Keratinocyte (primary cell): ENCODE data around the gene KCNK17. TPM values are rescaled to one million over a fixed set of nuclear protein-coding genes. Genes with fewer than 3 reads are reported as not detected.

ENCODE experiments used
- DNase-seq: peaks from one replicate; pipeline ENCODE4 v3.0.0-alpha.2; 2011; ENCODE audit warnings: low read depth, missing footprints, low spot score
- FAIRE-seq: peaks from 2 replicates; lab custom pipeline; 2011; peaks lifted over from hg19 to GRCh38; lab: Jason Lieb, UNC
- H2AFZ ChIP-seq: 2 replicates; pipeline ENCODE4 v1.6.0; 2012; ENCODE audit warnings: low read length, control low read depth, inconsistent platforms; ENCODE audit not compliant: control insufficient read depth
- H3K27ac ChIP-seq: 2 replicates; pipeline ENCODE4 v1.5.1; 2011; ENCODE audit warnings: low read length; ENCODE audit not compliant: control insufficient read depth, insufficient read depth
- H3K27me3 ChIP-seq: 3 replicates; pipeline ENCODE4 v1.6.0; 2011; ENCODE audit warnings: low read length; ENCODE audit not compliant: control insufficient read depth, insufficient read depth; ENCODE audit errors: extremely low read depth
- H3K36me3 ChIP-seq, 2 experiments: 2 replicates in 1 of 2; 3 replicates in 1 of 2; pipeline ENCODE4 v1.5.1; 2011; ENCODE audit warnings: low read length in 2 of 2, mild to moderate bottlenecking in 1 of 2; ENCODE audit not compliant: control insufficient read depth in 2 of 2, insufficient read depth in 2 of 2; ENCODE audit errors: extremely low read depth in 1 of 2
- H3K4me1 ChIP-seq: 3 replicates; pipeline ENCODE4 v1.5.1; 2011; ENCODE audit warnings: low read length; ENCODE audit not compliant: control insufficient read depth, insufficient read depth; ENCODE audit errors: extremely low read depth
- H3K4me2 ChIP-seq: 3 replicates; pipeline ENCODE4 v1.6.0; 2011; ENCODE audit warnings: low read depth, low read length; ENCODE audit not compliant: control insufficient read depth, insufficient read depth; ENCODE audit errors: extremely low read depth
- H3K4me3 ChIP-seq, 3 experiments: fragments of 200-600 bp in 1 of 3; sonication (generic) in 1 of 3; 2 replicates in 2 of 3; 3 replicates in 1 of 3; pipeline ENCODE4 v1.5.1; 2011 to 2016; ENCODE audit warnings: low read length in 3 of 3, mild to moderate bottlenecking in 3 of 3, control low read depth in 2 of 3, inconsistent platforms in 1 of 3, low read depth in 1 of 3, mixed read lengths in 1 of 3, mixed run types in 1 of 3, moderate library complexity in 1 of 3; ENCODE audit not compliant: control insufficient read depth in 2 of 3, insufficient read depth in 2 of 3; ENCODE audit errors: extremely low read depth in 1 of 3
- H3K79me2 ChIP-seq: 2 replicates; pipeline ENCODE4 v1.6.0; 2012; ENCODE audit warnings: low read length; ENCODE audit not compliant: control insufficient read depth, insufficient read depth
- H3K9ac ChIP-seq: 3 replicates; pipeline ENCODE4 v1.6.0; 2011; ENCODE audit warnings: low read length; ENCODE audit not compliant: control insufficient read depth, insufficient read depth; ENCODE audit errors: extremely low read depth
- H3K9me1 ChIP-seq: 3 replicates; pipeline ENCODE4 v1.6.0; 2011; ENCODE audit warnings: low read length; ENCODE audit not compliant: control insufficient read depth, insufficient read depth; ENCODE audit errors: extremely low read depth
- H3K9me3 ChIP-seq: 2 replicates; pipeline ENCODE4 v1.5.1; 2012; ENCODE audit warnings: low read depth, low read length; ENCODE audit not compliant: control insufficient read depth
- H4K20me1 ChIP-seq: 3 replicates; pipeline ENCODE4 v1.6.0; 2011; ENCODE audit warnings: low read length; ENCODE audit not compliant: control insufficient read depth, insufficient read depth; ENCODE audit errors: extremely low read depth
- EZH2 ChIP-seq: IDR thresholded peaks from one replicate; pipeline ENCODE4 v1.6.1; 2012; ENCODE audit warnings: inconsistent platforms, mild to moderate bottlenecking, low read length, moderate library complexity
- dilution Hi-C: fragments of 300-500 bp; cut with MboI; formaldehyde crosslinking; loops from one replicate; pipeline ENCODE4 v1.7.0; 2020; ENCODE audit warnings: low sequenced_read_pairs; ENCODE audit not compliant: extremely low pct_ligation_motif_present
- polyA plus RNA-seq, 5 experiments: library from polyadenylated mRNA; depleted of rRNA in 3 of 5; stranded (reverse) in 3 of 5; stranded (forward) in 1 of 5; unstranded in 1 of 5; fragments of >200 nt; gene quantifications; 1 replicate in 1 of 5; 2 replicates in 3 of 5; 3 replicates in 1 of 5; pipeline versions ENCODE4 v1.2.1 to v1.2.3, GENCODE V29; 2011 to 2012; ENCODE audit warnings: missing spikeins in 2 of 5, low read depth in 1 of 5, low replicate concordance in 1 of 5
- TF ChIP-seq, protein P1 (sequence below), 3 experiments: IDR thresholded peaks in 1 of 3; conservative IDR thresholded peaks in 1 of 3; optimal IDR thresholded peaks in 1 of 3; 2 replicates in 2 of 3; 3 replicates in 1 of 3; pipeline versions ENCODE3 to v1.5.1; 2011; ENCODE audit warnings: low read length in 3 of 3, mild to moderate bottlenecking in 3 of 3, moderate library complexity in 2 of 3, control low read depth in 1 of 3, inconsistent platforms in 1 of 3; ENCODE audit not compliant: insufficient read depth in 2 of 3; ENCODE audit errors: extremely low read depth in 1 of 3

KCNK17 gene
- polyA plus RNA-seq, 1 donor (not counting 4 experiments of a cell fraction or from before 2014, with no cell fraction given): not detected

DNA sequence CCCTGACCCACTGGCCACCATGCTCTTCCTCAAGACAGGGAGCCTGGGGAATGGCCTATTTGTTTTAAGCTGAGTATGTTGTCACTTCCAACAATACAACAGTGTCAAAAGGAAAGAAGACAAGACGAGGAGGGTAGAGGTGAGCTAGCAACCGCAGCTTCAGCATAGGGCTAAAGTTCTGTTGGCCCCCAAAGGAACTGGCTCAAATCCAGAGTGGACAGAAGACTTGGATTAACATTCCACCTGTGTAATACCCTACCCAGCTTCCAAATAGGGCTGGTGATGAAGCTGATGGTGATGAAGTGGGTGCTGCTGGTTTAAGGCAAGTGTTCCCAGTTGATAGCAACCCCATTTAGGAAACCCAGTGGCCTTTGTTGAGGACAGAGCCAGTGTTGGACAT lies 53.3 kb downstream of the KCNK17 start:
- Histone ChIP-seq H2AFZ (no peak overlapping the region), H3K79me2 (no peaks in the 10 kb centered on the region), H3K27ac (no peak overlapping the region), H3K9me3 (no peaks in the 10 kb centered on the region), H3K4me3 (no peak overlapping the region), H3K4me2 (no peak overlapping the region), H3K27me3 (no peaks in the 10 kb centered on the region), H3K36me3 (no peaks in the 10 kb centered on the region), H3K9ac (no peak overlapping the region), H4K20me1 (no peaks in the 10 kb centered on the region), H3K4me1 (no peaks in the 10 kb centered on the region), H3K9me1 (no peaks in the 10 kb centered on the region)
- TF ChIP-seq, protein P1, sequence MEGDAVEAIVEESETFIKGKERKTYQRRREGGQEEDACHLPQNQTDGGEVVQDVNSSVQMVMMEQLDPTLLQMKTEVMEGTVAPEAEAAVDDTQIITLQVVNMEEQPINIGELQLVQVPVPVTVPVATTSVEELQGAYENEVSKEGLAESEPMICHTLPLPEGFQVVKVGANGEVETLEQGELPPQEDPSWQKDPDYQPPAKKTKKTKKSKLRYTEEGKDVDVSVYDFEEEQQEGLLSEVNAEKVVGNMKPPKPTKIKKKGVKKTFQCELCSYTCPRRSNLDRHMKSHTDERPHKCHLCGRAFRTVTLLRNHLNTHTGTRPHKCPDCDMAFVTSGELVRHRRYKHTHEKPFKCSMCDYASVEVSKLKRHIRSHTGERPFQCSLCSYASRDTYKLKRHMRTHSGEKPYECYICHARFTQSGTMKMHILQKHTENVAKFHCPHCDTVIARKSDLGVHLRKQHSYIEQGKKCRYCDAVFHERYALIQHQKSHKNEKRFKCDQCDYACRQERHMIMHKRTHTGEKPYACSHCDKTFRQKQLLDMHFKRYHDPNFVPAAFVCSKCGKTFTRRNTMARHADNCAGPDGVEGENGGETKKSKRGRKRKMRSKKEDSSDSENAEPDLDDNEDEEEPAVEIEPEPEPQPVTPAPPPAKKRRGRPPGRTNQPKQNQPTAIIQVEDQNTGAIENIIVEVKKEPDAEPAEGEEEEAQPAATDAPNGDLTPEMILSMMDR (optimal IDR thresholded peaks at IDR 0.05 in 1 of 3, IDR thresholded peaks at IDR 0.05 in 1 of 3, conservative IDR thresholded peaks at IDR 0.05 in 1 of 3; ENCODE audit: extremely low read depth in 1 of 3, insufficient read depth in 2 of 3, low read length in 3 of 3): no peak
- no peak for TF ChIP-seq EZH2
- dilution Hi-C loops: no loop called here
- DNase-seq (no peak), FAIRE-seq (no peak)

DNA sequence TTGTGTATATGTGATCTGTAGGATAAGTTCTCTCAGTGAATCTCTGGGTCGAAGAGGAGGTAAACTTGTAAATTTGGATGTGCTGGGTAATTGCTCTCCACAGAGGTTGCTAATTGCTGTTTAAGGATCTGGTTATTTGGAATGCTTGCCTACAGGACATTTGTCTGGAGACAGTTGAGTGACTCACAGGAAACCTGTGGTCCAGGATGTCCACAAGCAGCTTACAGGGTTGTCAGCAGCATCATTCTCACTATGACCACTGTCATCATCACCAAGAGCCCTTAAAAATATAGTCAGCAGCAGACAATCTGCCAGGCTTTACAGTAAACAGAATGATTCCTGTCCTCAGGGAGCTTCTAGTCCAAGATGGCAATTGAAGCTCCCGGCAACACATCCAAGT lies 53.8 kb downstream of the KCNK17 start:
- H4K20me1 ChIP-seq: no peaks in the 10 kb centered on the region
- dilution Hi-C loops: no loop called here
- no peaks in the 10 kb centered on the region for H3K4me1 ChIP-seq
- TF ChIP-seq EZH2: no peak
- TF ChIP-seq, protein P1 (optimal IDR thresholded peaks at IDR 0.05 in 1 of 3, IDR thresholded peaks at IDR 0.05 in 1 of 3, conservative IDR thresholded peaks at IDR 0.05 in 1 of 3; ENCODE audit: extremely low read depth in 1 of 3, insufficient read depth in 2 of 3, low read length in 3 of 3): no peak
- DNase-seq (no peak), FAIRE-seq (no peak)
- no peaks in the 10 kb centered on the region for H3K27me3 ChIP-seq
- no peaks in the 10 kb centered on the region for H3K79me2 ChIP-seq
- H3K27ac ChIP-seq: no peak overlapping the region
- no peaks in the 10 kb centered on the region for H3K36me3 ChIP-seq
- no peak overlapping the region for H3K4me2 ChIP-seq
- no peaks in the 10 kb centered on the region for H3K9me1 ChIP-seq
- no peaks in the 10 kb centered on the region for H3K9me3 ChIP-seq
- H3K4me3 ChIP-seq: no peak overlapping the region
- no peak overlapping the region for H3K9ac ChIP-seq
- H2AFZ ChIP-seq: no peak overlapping the region
